Heart left ventricle (tissue), 13 donors: Measurements from ENCODE around the gene BTBD19.

Experiments used
- POLR2A ChIP-seq, 2 donors: fragments of 450-650 bp; IDR thresholded peaks; one replicate each; pipeline ENCODE4 v1.6.1; 2017; ENCODE audit warnings: antibody characterized with exemption in 2 of 2, mild to moderate bottlenecking in 2 of 2, moderate library complexity in 2 of 2
- TF ChIP-seq, protein P1 (sequence below), 12 donors: fragments of 200-600 bp; sonication (generic) in 4 of 12; IDR thresholded peaks; one replicate each; pipeline versions ENCODE4 v1.5.0 to v1.8.0; 2018 to 2022; ENCODE audit warnings: antibody characterized with exemption in 12 of 12, mild to moderate bottlenecking in 5 of 12
- donor health status: ischemic (EF 13 %, LVEDD 7.1; RV severe dilation, severe dysfunction).
- donor health status: DM: no; HTN: yes; CAD: no.
- donor health status: DM: no; HTN: no; CAD: no.
- donor health status: ischemic (EF 25% LVEDD 6.9; RV normal size, moderate dysfunction).
- donor health status: ischemic (EF 25% LVEDD 5.7; RV mildly dilated, moderate dysfunction).
- donor health status: ischemic (EF 35%, LVEDD 5.7; RV mildly dilated, moderate dysfunction).
- donor health status: nonischemic (EF 11% LVEDD 7.7; RV severe dilation, severe dysfunction).
- donor health status: DM: yes; HTN: yes; CAD: no.
- donor health status: PGD.
- donor health status: ischemic (EF 29% LVEDD 5.4; RV normal size, mild dysfunction).
- donor health status: nonischemic (EF 23%, LVEDD 6.1; RV moderate dilation, normal function).

DNA sequence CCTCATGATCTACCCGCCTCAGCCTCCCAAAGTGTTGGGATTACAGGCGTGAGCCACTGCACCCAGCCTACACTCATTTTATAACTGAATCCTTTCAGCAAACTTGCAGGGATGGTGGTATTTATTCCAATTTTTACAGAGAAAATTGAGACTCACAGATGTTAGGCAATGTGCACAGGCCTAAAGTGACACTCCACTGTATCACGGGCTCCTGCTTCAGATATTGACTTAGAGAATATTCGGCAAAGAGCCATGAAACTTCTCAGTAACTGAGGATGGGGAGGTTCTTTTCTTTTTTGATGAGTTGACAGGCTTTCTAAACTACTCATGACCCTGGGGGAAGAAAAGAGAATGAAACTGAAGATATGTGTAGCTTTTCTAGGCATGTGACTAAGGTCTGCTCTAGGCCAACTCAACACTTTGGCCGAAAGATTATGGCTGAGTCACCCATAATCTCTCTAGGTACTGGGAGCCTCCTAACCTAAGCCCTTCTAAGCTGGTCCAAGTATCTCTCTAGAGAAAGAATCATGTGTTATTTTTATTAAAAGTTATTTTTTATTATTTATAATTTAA is 54.6 kb downstream of the BTBD19 start:
- TF ChIP-seq POLR2A (IDR thresholded peaks at IDR 0.05) = no peak
- TF ChIP-seq, protein P1, sequence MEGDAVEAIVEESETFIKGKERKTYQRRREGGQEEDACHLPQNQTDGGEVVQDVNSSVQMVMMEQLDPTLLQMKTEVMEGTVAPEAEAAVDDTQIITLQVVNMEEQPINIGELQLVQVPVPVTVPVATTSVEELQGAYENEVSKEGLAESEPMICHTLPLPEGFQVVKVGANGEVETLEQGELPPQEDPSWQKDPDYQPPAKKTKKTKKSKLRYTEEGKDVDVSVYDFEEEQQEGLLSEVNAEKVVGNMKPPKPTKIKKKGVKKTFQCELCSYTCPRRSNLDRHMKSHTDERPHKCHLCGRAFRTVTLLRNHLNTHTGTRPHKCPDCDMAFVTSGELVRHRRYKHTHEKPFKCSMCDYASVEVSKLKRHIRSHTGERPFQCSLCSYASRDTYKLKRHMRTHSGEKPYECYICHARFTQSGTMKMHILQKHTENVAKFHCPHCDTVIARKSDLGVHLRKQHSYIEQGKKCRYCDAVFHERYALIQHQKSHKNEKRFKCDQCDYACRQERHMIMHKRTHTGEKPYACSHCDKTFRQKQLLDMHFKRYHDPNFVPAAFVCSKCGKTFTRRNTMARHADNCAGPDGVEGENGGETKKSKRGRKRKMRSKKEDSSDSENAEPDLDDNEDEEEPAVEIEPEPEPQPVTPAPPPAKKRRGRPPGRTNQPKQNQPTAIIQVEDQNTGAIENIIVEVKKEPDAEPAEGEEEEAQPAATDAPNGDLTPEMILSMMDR (IDR thresholded peaks at IDR 0.05) = no peak
